Liver (tissue), 3 donors: ENCODE results near the gene TUBGCP6.

Experiments
- CTCF ChIP-seq: fragments of 150-350 bp; IDR thresholded peaks from 2 replicates; pipeline ENCODE4 v1.5.1; 2017; ENCODE audit warnings: improper control_type of control experiment, low read depth, low read length; ENCODE audit not compliant: missing input control
- REST ChIP-seq: IDR thresholded peaks from 2 replicates; pipeline ENCODE4 v1.6.1; 2016; ENCODE audit warnings: antibody characterized with exemption, mild to moderate bottlenecking
- SP1 ChIP-seq: IDR thresholded peaks from 2 replicates; pipeline ENCODE4 v1.6.1; 2018; ENCODE audit warnings: antibody characterized with exemption, mild to moderate bottlenecking
- donor health status: healthy.
- donor health status: healthy.

GRCh38 chr22:50282361-50283155, 37.7 kb upstream of the TUBGCP6 start:
- TF ChIP-seq CTCF = no peak
- TF ChIP-seq SP1 = no peak
- TF ChIP-seq REST = no peak
